ENCODE measurements around the gene CTXN1.
"Not testable (repeated sequence)": the region's sequence is repeated elsewhere in the genome, so short reads cannot be mapped to it uniquely, and the experiment has no call there.

Gene CTXN1

DNA sequence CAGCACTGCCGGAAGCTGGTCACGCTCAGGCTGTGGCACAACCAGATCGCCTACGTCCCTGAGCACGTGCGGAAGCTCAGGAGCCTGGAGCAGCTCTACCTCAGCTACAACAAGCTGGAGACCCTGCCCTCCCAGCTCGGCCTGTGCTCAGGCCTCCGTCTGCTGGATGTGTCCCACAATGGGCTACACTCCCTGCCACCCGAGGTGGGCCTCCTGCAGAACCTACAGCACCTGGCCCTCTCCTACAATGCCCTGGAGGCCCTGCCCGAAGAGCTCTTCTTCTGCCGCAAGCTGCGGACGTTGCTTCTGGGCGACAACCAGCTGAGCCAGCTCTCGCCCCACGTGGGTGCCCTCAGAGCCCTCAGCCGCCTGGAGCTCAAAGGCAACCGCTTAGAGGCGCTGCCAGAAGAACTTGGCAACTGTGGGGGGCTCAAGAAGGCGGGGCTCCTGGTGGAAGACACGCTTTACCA lies 25.5 kb downstream of the CTXN1 start:
- no peak for DNase-seq (ENCODE audit: low spot score)

DNA sequence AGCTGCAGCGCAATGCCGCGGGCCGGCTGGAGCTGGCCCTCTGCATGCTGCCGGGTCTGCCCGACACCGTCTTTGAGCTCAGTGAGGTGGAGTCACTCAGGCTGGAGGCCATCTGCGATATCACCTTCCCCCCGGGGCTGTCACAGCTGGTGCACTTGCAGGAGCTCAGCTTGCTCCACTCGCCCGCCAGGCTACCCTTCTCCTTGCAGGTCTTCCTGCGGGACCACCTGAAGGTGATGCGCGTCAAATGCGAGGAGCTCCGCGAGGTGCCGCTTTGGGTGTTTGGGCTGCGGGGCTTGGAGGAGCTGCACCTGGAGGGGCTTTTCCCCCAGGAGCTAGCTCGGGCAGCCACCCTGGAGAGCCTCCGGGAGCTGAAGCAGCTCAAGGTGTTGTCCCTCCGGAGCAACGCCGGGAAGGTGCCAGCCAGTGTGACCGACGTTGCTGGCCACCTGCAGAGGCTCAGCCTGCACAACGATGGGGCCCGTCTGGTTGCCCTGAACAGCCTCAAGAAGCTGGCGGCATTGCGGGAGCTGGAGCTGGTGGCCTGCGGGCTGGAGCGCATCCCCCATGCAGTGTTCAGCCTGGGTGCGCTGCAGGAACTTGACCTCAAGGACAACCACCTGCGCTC lies 26.1 kb downstream of the CTXN1 start:
- no peak for DNase-seq (ENCODE audit: low spot score)

DNA sequence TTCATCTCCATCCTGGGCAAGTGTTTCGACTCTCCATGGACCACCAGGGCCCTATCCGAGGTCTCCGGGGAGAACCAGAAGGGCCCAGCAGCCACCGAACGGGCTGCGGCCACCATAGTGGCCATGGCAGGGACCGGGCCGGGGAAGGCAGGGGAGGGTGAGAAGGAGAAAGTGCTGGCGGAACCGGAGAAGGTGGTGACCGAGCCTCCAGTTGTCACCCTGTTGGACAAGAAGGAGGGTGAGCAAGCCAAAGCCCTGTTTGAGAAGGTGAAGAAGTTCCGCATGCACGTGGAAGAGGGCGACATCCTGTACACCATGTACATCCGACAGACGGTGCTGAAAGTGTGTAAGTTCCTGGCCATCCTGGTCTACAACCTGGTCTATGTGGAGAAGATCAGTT lies 27.0 kb downstream of the CTXN1 start:
- no peak for DNase-seq (ENCODE audit: low spot score)

- DNase-seq (ENCODE audit: low spot score): no peak
Observed at GRCh38 chr19:7897292-7897691, 28.6 kb downstream of the CTXN1 start.

GRCh38 chr19:7895565-7895964 lies 30.4 kb downstream of the CTXN1 start:
- DNase-seq (ENCODE audit: low spot score): no peak

GRCh38 chr19:7894612-7895309 lies 31.2 kb downstream of the CTXN1 start:
- no peak for DNase-seq (ENCODE audit: low spot score)

DNA sequence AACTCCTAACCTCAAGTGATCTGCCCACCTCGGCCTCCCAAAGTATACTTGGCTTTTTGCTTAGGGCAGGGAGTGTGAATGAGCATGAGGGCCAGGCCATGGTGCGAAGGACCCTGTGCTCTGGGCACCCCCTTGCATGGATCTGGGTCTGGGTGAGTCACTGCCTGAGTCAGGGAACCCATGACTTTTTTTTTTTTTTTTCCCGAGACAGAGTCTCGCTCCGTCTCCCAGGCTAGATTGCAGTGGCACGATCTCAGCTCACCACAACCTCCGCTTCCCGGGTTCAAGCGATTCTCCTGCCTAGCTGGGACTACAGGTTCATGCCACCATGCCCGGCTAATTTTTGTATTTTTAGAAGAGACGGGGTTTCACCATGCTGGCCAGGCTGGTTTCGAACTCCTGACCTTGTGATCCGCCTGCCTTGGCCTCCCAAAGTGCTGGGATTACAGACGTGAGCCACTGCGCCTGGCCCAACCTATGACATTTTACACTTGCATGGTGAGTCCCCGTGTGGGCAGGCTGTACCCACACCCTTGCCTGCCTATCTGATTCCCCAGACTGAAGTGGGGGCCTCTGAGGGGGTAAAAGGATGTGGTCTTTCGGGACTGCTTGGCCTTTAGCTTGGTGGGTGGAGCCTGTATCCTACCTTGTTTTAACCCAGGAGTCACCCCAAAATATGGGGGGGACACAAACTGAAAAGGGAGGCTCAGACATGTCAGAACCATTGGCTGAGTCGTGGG lies 32.4 kb downstream of the CTXN1 start:
- DNase-seq (ENCODE audit: low spot score): not testable (repeated sequence)

GRCh38 chr19:7888826-7889217 lies 37.1 kb downstream of the CTXN1 start:
- no peak for DNase-seq (ENCODE audit: low spot score)

GRCh38 chr19:7888145-7888825 lies 37.6 kb downstream of the CTXN1 start, which contains the start of gene LRRC8E:
LRRC8E (plus strand) TSS chr19:7888510; CDS start chr19:7895604, 7,094 bp downstream.
- DNase-seq (ENCODE audit: low spot score): peak; percentile 80

DNA sequence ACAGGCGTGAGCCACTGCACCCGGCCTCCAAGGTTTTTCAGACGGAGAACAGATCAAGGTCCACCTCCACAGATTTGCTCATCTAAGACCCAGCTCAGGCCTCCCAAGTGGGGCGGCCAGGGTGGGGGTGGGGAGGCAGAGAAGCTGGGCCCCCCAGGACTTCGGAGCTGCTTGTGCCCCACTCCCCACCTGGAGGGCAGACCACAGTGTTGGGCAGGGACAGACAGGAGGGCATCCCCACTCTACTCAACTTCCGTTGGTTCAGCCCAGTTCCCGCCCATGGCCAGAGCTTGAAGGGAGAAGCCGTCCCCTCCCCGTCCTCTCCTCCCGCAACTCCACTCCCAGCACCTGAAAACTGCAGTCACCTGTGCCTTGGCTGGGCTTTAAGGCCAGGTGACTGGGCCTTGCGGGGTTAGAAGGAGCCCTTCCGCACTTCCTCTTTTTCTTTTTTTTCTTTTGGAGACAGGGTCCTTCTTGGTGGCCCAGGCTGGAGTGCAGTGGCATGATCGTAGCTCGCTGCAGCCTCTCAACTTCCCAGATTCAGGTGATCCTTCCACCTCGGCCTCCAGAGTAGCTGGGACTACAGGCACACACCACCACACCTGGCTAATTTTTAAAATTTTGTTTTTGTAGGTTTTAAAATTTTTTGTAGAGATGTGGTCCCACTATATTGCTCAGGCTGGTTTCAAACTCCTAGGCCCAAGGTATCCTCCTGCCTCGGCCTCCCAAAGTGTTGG lies 38.4 kb downstream of the CTXN1 start:
- DNase-seq (ENCODE audit: low spot score): no peak

DNA sequence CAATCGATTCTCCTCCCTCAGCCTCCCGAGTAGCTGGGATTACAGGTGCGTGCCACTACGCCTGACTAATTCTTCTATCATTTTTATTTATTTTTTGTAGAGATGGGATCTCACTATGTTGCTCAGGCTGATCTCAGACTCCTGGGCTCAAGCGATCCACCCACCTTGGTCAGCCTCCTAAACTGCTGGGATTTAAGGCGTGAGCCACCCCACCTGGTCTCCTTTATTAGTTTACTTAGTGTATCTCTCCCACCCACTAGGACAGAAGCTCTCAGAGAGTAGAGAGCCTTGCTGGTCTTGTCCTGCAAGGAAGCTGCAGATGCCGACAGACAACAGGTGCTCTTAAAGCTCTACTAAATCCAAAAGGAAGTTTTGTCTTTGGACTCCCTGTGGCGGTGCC lies 40.1 kb downstream of the CTXN1 start:
- DNase-seq (ENCODE audit: low spot score): no peak

DNA sequence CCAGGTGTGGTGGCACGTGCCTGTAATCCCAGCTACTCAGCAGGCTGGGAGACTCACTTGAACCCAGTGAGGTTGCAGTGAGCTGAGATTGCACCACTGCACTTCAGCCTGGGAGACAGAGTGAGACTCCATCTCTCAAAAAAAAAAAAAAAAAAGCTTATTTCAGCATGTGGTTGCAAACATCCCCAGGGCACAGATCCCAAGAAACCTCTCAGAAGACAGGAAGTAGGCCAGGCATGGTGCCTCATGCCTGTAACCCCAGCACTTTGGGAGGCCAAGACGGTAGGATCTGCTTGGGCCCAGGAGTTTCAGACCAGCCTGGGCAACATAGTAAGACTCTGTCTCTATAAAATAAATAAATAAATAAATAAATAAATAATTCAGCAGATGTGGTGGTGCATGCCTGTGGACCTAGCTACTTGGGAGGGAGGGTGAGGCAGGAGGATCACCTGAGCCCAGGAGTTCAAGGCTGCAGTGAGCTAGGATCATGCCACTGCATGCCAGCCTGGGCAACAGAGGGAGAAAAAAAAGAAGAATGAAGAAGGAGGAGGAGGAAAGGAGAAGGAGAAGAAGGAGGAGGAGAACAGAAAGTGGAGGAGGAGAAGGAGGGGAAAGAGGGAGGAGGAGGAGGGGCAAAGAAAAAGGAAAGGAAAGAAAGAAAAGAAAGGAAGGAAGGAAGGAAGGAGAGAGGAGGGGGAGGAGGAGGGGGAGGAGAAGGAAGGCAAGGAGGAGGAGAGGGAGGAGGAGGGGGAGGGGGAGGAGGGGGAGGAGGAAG lies 42.0 kb downstream of the CTXN1 start:
- DNase-seq (ENCODE audit: low spot score): no peak

GRCh38 chr19:7883105-7883504 lies 42.8 kb downstream of the CTXN1 start:
- no peak for DNase-seq (ENCODE audit: low spot score)

DNA sequence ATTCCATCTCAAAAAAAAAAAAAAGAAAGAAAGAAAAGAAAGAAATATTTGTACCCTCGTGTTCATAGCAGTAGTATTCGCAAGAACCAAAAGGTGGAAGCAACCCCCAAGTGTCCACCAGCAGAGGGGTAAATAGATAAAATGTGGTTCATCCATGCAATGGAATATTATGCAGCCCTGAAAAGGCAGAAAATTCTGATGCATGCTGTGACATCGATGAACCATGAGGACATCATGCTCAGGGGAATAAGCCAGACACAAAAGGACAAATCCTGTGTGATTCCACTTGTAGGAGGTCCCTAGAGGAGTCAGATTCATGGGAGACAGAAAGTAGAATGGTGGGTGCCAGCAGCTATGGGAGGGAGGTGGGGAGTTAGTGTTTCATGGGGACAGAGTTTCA lies 44.0 kb downstream of the CTXN1 start:
- DNase-seq (ENCODE audit: low spot score): no peak

DNA sequence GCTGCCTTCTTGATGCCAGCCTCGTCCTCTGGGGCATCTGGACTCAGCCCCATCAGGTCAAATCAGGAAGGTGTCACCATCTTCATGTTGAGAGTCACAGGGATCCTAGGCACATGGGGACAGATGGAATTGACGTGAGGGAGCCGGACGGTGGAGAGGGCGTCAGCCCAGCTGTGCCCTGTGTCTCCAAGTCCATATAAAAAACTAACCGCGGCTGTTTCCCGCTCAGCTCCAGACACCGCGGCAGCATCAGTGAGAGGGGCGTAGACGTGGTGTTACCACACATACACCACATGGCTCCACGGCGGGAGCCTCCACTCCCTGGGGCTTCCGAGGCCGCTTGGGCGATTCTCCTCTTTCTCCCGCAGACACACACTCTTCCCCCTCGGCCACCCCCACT lies 46.1 kb downstream of the CTXN1 start:
- DNase-seq (ENCODE audit: low spot score): no peak

DNA sequence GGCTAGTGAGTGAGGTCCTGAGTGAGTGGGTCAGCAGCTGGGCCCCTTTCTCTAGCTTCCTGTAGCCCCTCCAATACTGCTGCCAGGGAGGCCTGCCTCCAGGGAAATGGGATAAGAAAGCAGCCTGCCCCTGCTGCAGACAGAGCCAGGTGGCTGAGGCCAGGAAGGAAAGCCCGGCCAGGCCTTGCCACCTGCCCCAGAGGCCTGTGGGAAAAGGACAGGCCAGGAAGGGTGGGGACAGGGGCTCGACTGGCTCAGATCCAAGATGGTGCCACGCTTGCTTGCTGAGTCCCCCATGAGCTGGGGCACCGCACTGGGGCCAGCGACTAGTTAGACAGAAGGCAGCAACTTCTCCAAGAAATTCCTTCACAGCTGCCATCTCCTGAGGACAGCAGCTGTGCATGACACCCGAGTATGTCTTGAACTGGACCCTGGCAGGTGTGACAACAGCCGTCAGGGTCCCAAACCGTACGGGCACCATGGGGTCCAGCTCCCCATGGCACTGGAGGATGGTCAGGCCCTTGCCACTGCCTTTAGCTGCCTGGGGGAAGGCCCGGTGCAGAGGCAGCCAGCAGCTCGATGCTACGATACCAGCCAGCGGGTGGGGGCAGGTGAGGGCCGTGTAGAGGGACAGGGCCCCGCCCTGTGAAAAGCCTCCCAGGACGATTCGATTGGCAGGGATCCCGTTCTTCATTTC lies 46.7 kb downstream of the CTXN1 start:
- no peak for DNase-seq (ENCODE audit: low spot score)

DNA sequence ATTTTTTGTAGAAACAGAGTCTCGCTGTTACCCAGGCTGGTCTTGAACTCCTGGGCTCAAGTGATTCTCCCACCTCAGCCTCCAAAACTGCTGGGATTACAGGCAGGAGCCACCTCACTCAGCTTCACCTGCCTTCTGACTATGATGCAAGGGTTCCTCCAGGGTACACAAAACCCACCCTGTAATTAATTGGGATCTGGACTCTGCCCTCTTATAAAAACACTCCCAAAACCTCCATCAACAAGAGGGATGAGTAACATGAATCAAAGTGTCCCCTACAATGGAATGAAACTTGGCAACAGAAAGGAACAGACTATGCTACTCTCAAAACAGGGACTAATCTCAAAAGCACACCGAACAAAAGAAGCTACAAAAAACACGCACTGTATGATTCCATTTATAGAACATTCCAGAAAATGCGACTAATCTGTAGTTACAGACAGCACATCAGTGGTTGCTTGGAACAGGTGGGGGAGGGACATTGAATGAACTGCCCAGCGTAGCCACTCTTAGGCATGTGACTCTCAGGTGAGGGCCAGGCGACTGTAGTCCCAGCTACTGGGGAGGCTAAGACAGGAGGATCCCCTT lies 48.6 kb downstream of the CTXN1 start:
- no peak for DNase-seq (ENCODE audit: low spot score)

DNA sequence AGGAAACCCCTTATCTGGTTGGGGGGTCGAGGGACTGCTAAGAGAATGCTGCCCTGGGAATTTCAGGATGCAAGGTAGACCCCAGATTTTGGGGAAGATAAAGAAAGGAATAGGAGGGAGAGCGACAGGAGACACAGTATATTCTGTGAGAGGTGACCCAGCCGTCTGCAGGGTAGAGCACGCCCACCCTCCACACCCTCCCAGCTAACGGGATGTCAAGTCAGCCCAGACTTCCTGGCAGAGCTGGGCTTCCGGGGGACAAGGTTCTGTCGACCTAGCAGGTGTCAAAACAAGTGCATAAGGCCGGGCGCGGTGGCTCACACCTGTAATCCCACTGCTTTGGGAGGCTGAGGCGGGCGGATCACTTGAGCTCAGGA lies 51.0 kb downstream of the CTXN1 start:
- DNase-seq (ENCODE audit: low spot score): no peak
